Activated CD8-positive, alpha-beta memory T cell treated with anti-CD3 and anti-CD28 coated beads for 24 hours (primary cell): ENCODE results near the gene CELSR1.
"Not testable (repeated sequence)": the region's sequence is repeated elsewhere in the genome, so short reads cannot be mapped to it uniquely, and the experiment has no call there.

Experiments used
- DNase-seq: peaks from one replicate; pipeline ENCODE4 v3.0.0-alpha.2; 2020

Gene CELSR1

DNA sequence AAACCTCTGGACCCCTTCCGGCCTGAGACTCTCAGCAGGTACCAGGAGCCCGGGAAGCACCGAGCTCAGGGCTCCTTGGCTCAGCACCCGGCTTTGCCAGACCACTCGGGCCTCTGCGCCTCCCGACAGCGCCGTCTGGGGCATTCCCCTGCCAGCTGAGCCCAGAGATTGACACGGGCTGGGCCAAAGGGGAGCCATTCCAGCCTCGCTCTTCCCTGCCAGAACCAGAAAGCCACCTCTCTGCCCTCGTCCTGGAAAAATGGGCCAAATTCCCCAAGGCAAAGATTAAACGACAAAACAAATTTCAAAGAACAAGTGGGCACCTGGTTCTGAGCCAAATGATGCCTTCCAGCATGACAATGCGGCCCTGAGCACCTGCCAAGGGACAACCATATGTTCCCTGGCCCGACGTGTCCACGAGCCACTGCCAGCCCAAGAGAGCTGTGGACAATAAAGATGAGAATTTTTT is 59.3 kb downstream of the CELSR1 start:
- no peak for DNase-seq

DNA sequence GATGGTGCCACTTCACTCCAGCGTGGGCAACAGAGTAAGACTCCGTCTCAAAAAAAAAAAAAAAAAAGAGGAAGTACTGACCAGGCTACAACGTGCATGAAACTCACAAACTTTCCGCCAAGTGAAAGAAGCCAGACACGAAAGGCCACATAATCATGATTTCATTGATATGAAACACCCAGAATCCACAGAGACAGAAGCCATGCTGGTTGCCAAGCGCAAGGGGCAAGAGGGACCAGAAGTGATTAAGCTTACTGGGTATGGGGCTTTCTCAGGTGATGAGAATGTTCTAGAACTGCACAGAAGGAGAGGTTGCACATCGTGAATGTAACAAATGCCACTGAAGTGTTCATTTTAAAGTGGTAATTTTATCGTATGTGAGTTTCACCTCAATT is 60.9 kb downstream of the CELSR1 start:
- DNase-seq: no peak

- no peak for DNase-seq
Observed at GRCh38 chr22:46473896-46474557, 63.4 kb downstream of the CELSR1 start.

- no peak for DNase-seq
Observed at GRCh38 chr22:46473021-46473779, 64.2 kb downstream of the CELSR1 start.

- no peak for DNase-seq
Observed at GRCh38 chr22:46472722-46473016, 64.8 kb downstream of the CELSR1 start.

- no peak for DNase-seq
Observed at GRCh38 chr22:46471901-46472721, 65.3 kb downstream of the CELSR1 start.

DNA sequence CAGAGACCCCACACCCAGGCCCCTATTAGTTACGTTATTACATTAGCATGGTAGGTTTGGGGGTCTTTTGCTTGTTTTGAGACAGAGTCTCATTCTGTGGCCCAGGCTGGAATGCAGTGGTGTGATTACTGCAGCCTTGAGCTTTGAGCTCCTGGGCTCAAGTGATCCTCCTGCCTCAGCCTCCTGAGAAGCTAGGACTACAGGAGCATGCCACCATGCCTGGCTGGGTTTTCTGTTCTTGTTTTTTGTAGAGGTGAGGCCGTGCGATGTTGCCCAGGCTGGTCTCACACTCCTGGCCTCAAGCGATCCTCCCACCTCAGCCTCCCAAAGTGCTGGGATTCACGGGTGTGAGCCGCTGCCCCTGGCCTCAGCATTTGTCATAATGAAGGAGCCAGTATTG is 66.1 kb downstream of the CELSR1 start:
- not testable (repeated sequence) for DNase-seq

- DNase-seq: no peak
Observed at GRCh38 chr22:46469711-46470110, 67.7 kb downstream of the CELSR1 start.

DNA sequence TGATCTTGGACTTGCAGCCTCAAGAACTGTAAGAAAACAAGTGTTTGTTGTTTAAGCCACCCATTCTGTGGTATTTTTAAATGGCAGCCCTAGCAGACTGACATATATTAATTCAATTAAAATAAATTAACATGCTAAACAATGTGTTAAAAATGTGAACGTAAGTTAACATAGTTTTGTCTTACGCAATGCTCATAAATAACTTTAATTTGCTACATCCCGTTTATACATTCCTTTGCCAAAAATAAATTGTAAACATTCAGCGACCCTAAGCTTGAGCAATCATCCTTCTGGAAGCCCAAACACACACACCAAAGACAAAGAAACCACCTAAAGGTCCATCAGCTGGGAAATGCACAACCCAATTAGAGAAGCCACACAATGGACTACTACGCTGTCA is 70.4 kb downstream of the CELSR1 start:
- no peak for DNase-seq

- no peak for DNase-seq
Observed at GRCh38 chr22:46466255-46466676, 71.2 kb downstream of the CELSR1 start.

- no peak for DNase-seq
Observed at GRCh38 chr22:46465793-46466192, 71.6 kb downstream of the CELSR1 start.

DNA sequence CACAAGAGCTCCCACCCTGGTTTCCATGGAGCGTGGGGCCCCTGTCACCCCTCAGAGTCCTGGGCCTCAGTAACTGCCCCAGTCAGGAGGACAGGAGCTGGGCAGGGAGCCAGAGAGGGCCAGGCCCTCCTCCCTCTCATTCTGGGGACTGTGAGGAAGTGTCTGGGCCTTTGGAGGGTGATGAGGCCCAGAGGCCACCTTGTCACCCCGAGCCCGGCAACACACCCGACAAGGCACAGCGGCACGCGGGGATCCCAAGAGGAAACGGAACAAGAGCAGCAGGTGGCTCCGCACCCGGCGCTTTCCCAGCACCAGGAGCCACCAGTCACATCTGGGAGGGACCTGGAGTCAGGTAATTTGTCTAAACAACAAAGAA is 72.1 kb downstream of the CELSR1 start:
- DNase-seq: no peak

- DNase-seq: no peak
Observed at GRCh38 chr22:46464701-46465344, 72.6 kb downstream of the CELSR1 start.

- no peak for DNase-seq
Observed at GRCh38 chr22:46464296-46464695, 73.1 kb downstream of the CELSR1 start.

- DNase-seq: no peak
Observed at GRCh38 chr22:46463435-46464227, 73.8 kb downstream of the CELSR1 start.

DNA sequence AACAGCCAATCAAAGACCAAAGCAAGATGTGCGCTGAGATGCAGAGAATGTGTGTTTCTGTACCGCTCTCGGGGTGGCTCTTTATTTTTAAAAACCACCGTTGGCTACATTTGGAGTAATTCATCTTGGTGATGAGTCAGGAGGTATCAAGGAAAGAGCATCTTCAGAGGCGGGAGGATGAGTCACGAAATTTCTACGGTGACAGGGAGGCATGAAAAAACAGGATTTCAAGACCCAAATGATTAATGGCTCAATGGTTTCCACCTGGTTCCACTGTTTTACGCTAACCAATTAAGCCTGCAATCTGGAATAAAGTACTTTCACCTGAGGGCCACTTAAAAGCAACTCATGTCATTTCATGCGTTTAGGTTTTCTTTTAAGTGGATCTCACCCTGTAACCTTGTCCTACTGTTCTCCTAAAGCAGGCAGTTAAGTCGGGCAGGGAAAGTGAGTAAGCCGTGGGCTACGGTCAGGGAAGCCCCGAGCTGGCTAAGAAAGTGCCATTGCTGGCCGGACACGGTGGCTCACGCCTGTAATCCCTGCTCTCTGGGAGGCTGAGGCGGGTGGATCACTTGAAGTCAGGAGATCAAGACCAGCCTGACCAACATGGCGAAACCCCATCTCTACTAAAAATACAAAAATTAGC is 74.6 kb downstream of the CELSR1 start:
- no peak for DNase-seq

DNA sequence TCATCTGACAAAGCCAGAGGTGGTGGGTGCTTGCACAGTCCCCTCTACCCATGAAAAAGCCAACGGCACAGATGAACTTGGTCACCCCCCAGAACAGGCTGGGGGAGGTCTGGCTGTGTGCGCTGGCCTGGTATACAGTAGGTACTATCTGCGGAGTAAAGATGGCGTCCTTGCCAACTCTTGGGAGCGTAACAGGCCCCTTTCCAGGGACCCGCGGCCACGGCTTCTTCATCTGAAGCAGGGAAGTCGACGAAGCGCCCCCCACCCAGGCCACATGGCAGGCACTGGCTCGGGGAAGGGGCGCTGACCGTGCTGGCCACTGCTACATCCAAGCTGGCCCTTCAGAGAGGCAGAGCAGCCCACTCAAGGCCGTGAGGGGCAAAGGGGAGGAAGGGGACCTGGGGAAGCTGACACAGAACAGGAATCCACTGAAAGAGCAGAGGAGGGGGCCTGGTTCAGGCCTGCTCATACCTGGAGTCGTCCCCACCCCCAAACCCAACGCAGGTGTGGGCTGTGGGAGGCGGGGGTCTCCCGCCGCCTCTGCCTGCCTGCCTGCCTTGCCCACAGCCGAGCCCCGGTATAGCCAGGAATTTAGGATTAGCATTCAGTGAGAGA is 75.7 kb downstream of the CELSR1 start:
- DNase-seq: no peak

DNA sequence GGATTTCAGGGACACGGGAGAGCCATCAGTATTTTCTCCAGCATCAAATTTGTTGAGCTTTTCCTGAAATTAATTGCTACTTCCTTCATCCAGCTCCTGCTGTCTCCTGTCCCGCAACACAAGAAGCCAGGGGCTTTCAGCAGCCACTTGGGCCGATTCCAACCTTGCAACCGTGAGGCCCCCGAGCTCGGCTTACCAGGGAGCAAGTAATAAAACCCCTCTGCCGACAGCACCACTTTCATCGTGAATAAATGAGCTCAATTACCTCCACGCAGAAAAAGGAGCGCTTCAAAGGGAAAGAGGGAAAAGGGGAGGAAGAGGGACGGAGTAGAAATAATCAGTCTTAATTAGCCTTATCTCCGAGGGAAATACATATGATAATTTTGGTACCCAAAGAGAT is 76.6 kb downstream of the CELSR1 start:
- no peak for DNase-seq

- no peak for DNase-seq
Observed at GRCh38 chr22:46459347-46460065, 77.9 kb downstream of the CELSR1 start.

DNA sequence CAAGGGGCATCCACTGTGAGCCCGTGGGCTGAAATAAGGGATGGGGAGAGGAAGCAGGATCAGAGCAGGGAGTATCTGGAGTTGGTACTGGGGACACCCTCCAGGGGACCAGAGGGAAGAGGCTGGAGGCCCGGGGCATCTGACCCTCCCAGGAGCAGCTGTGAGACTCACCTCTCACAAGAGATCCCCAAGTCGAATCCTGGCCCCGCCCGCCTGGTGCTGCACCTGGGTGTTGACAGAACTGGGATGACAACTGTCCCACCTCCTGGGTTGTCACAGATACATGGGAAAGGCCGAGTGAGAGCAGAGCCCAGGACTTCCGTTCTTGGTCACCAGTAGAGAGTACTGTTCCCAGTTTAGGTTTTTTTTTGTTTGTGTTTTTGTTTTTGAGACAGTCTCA is 78.9 kb downstream of the CELSR1 start:
- DNase-seq: no peak
